Measurements from ENCODE around the gene COMMD1. TPM values are rescaled to one million over a fixed set of nuclear protein-coding genes. Genes with fewer than 3 reads are reported as not detected.
"Not testable (repeated sequence)": the region's sequence is repeated elsewhere in the genome, so short reads cannot be mapped to it uniquely, and the experiment has no call there.

Gene COMMD1
- total and polyA plus RNA-seq, 2 donors (not counting 3 experiments of a cell fraction or from before 2014, with no cell fraction given): 39.5 to 57.1 TPM

DNA sequence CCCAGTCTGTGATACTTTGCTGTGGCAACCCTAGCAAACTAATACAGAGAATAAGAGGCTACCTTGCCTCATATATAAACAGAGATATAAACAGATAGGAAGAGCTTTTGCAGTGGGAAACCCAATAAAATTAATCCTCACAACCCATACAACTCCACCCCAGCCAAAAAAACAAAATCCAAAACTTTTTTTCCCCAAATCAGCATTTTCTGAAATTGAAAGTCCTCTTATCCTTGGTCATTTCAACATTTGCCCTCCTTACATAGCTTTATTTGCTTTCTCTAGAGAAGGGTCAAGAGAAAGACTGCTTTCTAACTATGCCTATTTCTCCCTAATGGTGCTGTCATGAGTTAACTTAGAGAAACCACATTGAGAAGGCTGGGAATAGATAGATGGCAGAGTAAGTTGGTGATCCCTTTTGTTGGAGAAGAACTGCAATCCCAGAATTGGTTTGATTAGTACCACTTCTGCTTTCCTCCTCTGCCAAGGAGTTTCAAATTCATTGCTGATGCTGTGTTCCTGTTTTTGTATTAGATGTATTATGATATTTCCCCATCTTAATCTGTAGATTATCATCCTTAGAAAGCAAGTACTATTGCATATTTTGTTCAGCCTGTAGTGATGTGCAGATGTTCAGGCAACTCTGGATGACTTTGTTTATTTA lies 214.0 kb downstream of the COMMD1 start:
- Histone ChIP-seq H3K27ac (ENCODE audit: insufficient read depth, low read depth, low read length) (no peak overlapping the region), H3K79me2 (ENCODE audit: control insufficient read depth, insufficient read depth, low read length) (no peaks in the 10 kb centered on the region), H4K20me1 (replicated peaks; ENCODE audit: control insufficient read depth, extremely low read depth, insufficient read depth, low read length) (no peaks in the 10 kb centered on the region), H3K36me3 (ENCODE audit: control insufficient read depth in 2 of 2, extremely low read depth in 1 of 2, insufficient read depth in 2 of 2, low read length in 2 of 2) (no peaks in the 10 kb centered on the region), H3K27me3 (ENCODE audit: control insufficient read depth in 2 of 2, insufficient read depth in 2 of 2, low read length in 2 of 2) (no peaks in the 10 kb centered on the region), H3K9me1 (replicated peaks; ENCODE audit: control insufficient read depth, extremely low read depth, insufficient read depth, low read length) (no peaks in the 10 kb centered on the region), H3K4me2 (ENCODE audit: insufficient read depth, low read length) (no peak overlapping the region), H3K9ac (replicated peaks; ENCODE audit: extremely low read depth, insufficient read depth, low read length) (no peak overlapping the region), H3K9me3 (replicated peaks; ENCODE audit: control insufficient read depth, insufficient read depth, low read length) (no peaks in the 10 kb centered on the region), H2AFZ (ENCODE audit: low read depth, low read length) (no peak overlapping the region), H3K4me1 (ENCODE audit: control insufficient read depth, extremely low read depth, insufficient read depth, low read length) (peaks cover 17% of the 10 kb centered on the region), H3K4me3 (replicated peaks in 1 of 3; ENCODE audit: insufficient read depth in 1 of 3, low read depth in 1 of 3, low read length in 3 of 3) (no peak overlapping the region)
- intact Hi-C loops (cut with micrococcal nuclease) (no loop called here), dilution Hi-C loops (cut with MboI; ENCODE audit: extremely low pct_ligation_motif_present, low sequenced_read_pairs) (no loop called here)
- POLR2A ChIA-PET: no interaction called here
- no TSS peak for BruUV-seq (replicated peaks)
- DNase-seq (ENCODE audit: low read depth, low spot score) (no peak), FAIRE-seq (no peak)
- TF ChIP-seq EZH2 (IDR thresholded peaks at IDR 0.05; ENCODE audit: borderline replicate concordance, low read depth, low read length, severe bottlenecking): no peak
- no peak for TF ChIP-seq POLR2A (IDR thresholded peaks at IDR 0.05; ENCODE audit: low read depth, low read length)
- TF ChIP-seq, protein P1, sequence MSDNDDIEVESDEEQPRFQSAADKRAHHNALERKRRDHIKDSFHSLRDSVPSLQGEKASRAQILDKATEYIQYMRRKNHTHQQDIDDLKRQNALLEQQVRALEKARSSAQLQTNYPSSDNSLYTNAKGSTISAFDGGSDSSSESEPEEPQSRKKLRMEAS (IDR thresholded peaks at IDR 0.05; ENCODE audit: insufficient read depth, insufficient read length): no peak
- TF ChIP-seq GATA2 (IDR thresholded peaks at IDR 0.05; ENCODE audit: insufficient read depth, insufficient read length, low read depth, low read length): no peak
- no peak for TF ChIP-seq POLR2AphosphoS5 (IDR thresholded peaks at IDR 0.05; ENCODE audit: insufficient read depth, low read depth, low read length)
- TF ChIP-seq, protein P2, sequence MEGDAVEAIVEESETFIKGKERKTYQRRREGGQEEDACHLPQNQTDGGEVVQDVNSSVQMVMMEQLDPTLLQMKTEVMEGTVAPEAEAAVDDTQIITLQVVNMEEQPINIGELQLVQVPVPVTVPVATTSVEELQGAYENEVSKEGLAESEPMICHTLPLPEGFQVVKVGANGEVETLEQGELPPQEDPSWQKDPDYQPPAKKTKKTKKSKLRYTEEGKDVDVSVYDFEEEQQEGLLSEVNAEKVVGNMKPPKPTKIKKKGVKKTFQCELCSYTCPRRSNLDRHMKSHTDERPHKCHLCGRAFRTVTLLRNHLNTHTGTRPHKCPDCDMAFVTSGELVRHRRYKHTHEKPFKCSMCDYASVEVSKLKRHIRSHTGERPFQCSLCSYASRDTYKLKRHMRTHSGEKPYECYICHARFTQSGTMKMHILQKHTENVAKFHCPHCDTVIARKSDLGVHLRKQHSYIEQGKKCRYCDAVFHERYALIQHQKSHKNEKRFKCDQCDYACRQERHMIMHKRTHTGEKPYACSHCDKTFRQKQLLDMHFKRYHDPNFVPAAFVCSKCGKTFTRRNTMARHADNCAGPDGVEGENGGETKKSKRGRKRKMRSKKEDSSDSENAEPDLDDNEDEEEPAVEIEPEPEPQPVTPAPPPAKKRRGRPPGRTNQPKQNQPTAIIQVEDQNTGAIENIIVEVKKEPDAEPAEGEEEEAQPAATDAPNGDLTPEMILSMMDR (IDR thresholded peaks at IDR 0.05; ENCODE audit: extremely low read depth in 1 of 2, insufficient read depth in 1 of 2, low read depth in 1 of 2, low read length in 2 of 2): no peak
- TF ChIP-seq FOS (IDR thresholded peaks at IDR 0.05; ENCODE audit: borderline replicate concordance, insufficient read depth, low read length): no peak
- no peak for TF ChIP-seq MYC (IDR thresholded peaks at IDR 0.05; ENCODE audit: low read depth, low read length)
- CTCF ChIA-PET: interaction anchor here (1.0 to 1.7 kb wide), 2 partner anchors 13 to 220 kb away, joined by 3 to 4 read pairs; no protein-coding TSS in a partner anchor

DNA sequence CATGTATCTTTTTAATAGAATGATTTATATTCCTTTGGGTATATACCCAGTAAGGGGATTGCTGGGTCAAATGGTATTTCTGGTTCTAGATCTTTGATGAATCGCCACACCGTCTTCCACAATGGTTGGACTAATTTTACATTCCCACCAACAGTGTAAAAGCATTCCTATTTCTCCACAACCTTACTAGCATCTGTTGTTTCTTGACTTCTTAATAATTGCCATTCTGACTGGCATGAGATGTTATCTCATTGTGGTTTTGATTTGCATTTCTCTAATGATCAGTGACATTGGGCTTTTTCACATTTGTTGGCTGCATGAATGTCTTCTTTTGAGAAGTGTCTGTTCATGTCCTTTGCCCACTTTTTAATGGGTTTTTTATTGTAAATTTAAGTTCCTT lies 220.8 kb downstream of the COMMD1 start:
- H3K9me3 ChIP-seq (replicated peaks; ENCODE audit: control insufficient read depth, insufficient read depth, low read length); FAIRE-seq; H2AFZ ChIP-seq (ENCODE audit: low read depth, low read length); H3K9ac ChIP-seq (replicated peaks; ENCODE audit: extremely low read depth, insufficient read depth, low read length); H4K20me1 ChIP-seq (replicated peaks; ENCODE audit: control insufficient read depth, extremely low read depth, insufficient read depth, low read length); intact Hi-C loops (cut with micrococcal nuclease); H3K4me1 ChIP-seq (ENCODE audit: control insufficient read depth, extremely low read depth, insufficient read depth, low read length); H3K4me2 ChIP-seq (ENCODE audit: insufficient read depth, low read length); H3K36me3 ChIP-seq (ENCODE audit: control insufficient read depth in 2 of 2, extremely low read depth in 1 of 2, insufficient read depth in 2 of 2, low read length in 2 of 2); H3K27ac ChIP-seq (ENCODE audit: insufficient read depth, low read depth, low read length); POLR2A ChIA-PET; dilution Hi-C loops (cut with MboI; ENCODE audit: extremely low pct_ligation_motif_present, low sequenced_read_pairs); H3K27me3 ChIP-seq (ENCODE audit: control insufficient read depth in 2 of 2, insufficient read depth in 2 of 2, low read length in 2 of 2); DNase-seq (ENCODE audit: low read depth, low spot score); CTCF ChIA-PET; H3K9me1 ChIP-seq (replicated peaks; ENCODE audit: control insufficient read depth, extremely low read depth, insufficient read depth, low read length); H3K4me3 ChIP-seq (replicated peaks in 1 of 3; ENCODE audit: insufficient read depth in 1 of 3, low read depth in 1 of 3, low read length in 3 of 3); H3K79me2 ChIP-seq (ENCODE audit: control insufficient read depth, insufficient read depth, low read length); BruUV-seq (replicated peaks): not testable (repeated sequence)
